ENCODE data around the gene GGTLC2. TPM values are rescaled to one million over a fixed set of nuclear protein-coding genes. Genes with fewer than 3 reads are reported as not detected.

Gene GGTLC2
- total RNA-seq, 1 donor: not detected

DNA sequence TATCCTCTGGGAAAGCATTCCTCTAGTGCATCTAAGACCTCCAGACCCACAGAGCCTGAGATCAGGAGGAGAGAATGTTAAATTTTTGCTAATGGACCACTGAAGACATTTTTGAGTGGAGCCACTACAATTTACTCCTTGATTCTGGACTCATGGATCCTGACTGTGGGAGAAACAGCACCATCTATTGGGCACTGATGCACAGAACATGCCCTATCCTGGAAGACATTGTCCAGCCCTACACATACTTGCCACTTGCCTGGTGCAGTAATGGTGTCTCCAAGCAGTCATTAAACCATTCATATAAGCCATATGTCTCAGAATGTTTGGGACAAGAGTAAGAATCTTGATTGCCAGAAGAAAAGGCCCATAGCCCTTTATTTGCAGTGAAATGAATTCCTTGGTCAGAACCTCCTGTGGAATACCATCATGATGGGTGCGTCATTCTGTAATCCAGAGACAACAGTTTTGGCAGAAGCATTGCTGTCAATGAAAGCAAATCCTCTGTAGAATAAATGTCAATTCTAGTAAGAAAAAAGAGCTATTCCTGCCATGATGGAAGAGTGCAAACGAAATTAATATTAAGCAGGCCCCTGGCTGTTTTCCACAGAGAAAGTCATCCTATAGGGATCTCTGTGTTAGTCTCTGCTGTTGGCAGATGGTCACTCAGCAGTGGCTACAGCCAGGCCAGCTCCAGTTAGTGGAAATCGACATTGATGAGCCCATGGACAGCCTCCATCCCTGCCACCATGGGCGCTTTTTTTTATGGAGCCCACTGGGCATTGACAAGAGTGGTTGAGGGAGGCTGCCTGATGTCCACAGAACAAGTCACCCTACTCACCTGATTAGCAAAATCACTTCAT, 43.5 kb downstream of the GGTLC2 start:
- TF ChIP-seq, protein P1, sequence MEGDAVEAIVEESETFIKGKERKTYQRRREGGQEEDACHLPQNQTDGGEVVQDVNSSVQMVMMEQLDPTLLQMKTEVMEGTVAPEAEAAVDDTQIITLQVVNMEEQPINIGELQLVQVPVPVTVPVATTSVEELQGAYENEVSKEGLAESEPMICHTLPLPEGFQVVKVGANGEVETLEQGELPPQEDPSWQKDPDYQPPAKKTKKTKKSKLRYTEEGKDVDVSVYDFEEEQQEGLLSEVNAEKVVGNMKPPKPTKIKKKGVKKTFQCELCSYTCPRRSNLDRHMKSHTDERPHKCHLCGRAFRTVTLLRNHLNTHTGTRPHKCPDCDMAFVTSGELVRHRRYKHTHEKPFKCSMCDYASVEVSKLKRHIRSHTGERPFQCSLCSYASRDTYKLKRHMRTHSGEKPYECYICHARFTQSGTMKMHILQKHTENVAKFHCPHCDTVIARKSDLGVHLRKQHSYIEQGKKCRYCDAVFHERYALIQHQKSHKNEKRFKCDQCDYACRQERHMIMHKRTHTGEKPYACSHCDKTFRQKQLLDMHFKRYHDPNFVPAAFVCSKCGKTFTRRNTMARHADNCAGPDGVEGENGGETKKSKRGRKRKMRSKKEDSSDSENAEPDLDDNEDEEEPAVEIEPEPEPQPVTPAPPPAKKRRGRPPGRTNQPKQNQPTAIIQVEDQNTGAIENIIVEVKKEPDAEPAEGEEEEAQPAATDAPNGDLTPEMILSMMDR (IDR thresholded peaks at IDR 0.05; ENCODE audit: insufficient read depth, low read depth, low read length): peak; percentile 88
- peak; percentile 65 for DNase-seq (ENCODE audit: low read depth)

DNA sequence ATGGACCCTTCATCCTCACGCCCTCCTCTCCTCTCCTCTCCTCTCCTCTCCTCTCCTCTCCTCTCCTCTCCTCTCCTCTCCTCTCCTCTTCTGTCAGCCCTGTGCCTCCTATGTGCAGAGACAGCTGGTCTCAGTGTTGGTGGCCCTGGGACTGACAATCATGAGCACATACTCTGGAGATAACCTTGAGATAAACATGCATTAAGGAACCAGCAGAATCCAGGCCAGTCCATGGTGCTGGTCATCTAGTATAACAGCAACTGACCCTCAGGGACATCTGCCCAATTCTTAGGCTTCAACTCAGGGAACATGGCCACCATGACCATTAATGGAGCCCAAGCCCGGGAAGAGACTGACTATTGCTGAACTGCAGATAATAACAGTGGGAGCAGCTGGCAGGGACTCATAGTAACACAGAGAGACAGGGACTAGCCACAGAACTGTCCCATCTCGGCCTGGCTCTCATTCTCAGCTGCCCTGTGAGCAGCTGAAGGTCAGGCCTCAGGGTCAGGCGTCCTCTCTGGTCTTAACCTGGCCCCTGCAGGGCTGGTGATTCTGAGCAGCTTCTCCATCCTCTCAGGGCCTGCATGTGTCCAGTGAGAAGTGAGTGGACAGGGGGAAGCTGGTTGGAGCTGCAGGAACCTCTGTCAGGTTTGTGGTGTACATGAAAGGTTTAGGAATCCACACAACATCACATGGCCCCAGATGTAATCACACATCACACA, 45.4 kb downstream of the GGTLC2 start:
- TF ChIP-seq, protein P1 (IDR thresholded peaks at IDR 0.05; ENCODE audit: insufficient read depth, low read depth, low read length): no peak
- DNase-seq (ENCODE audit: low read depth): no peak
- H3K4me3 ChIP-seq (ENCODE audit: low read depth, low read length): no peak overlapping the region

More for the DNA sequence above, 43.5 kb downstream of the GGTLC2 start:
- no peak overlapping the region for H3K4me3 ChIP-seq (ENCODE audit: low read depth, low read length)

DNA sequence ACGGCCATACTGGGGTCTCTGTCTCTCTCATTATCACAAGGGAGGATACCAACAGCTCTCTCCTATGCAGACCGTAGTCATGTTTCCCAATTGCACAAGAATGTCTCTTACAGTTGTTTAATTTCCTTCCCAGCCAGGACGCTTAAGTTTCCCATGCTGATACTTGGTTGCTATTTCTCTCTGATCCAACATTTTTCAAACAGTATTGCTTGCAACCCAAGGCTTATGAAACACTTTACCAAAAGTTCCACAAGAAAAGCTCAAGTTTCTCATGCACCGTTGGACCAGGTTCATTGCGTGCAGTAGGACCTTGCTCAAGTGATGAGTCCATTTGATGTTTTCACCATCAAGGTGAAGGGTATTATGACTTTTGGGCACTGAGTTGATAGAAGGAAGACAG, 46.6 kb downstream of the GGTLC2 start:
- H3K4me3 ChIP-seq (ENCODE audit: low read depth, low read length): no peak overlapping the region
- no peak for DNase-seq (ENCODE audit: low read depth)
- TF ChIP-seq, protein P1 (IDR thresholded peaks at IDR 0.05; ENCODE audit: insufficient read depth, low read depth, low read length): no peak

DNA sequence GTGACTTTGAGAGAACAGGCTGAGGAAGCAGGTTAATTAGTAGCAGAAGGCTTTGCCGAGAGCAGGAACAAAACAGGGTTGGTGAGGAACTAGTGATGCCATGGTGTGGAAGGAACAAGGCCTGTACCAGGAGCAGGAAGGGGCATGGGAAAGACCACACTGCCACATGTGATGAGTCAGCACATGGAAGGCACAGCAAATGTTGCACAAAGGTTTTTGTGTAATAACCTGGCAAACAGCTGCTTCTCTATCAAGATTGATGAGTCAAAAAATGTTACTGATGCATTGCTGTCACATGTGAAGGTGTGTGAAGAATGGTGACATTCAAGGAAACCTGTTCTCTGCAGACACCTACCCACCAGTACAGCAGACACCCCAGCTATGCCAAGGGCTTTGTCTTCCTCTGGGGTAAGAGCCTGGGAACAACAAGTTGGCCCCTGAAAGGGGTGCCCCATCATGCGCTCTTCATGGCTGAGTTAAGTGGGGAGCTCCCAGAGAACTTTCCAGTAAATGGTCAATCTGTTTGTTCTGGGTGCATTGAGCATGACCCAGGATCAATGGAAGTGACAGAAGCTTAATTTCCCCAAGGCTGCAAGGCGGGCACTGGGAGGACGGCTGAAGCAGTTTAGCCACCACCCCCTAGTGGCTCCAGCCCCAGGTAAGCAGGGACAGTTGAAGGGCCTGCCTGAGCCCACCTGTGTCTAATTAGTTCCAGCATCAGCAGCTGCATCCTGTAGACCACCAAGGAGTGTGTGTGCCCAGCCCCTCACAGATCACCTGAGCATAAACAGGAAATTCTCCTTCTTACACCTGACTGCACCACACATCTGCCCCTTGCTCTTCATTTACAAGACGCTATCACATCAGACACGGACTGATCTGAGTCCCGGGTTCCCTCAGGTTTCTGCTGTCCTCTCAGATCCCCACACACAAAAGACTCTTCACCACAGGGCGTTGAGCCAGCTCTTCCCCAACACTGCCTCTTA, 47.6 kb downstream of the GGTLC2 start:
- H3K4me3 ChIP-seq (ENCODE audit: low read depth, low read length): no peak overlapping the region
- DNase-seq (ENCODE audit: low read depth): peak; percentile 27
- TF ChIP-seq, protein P1 (IDR thresholded peaks at IDR 0.05; ENCODE audit: insufficient read depth, low read depth, low read length): no peak

DNA sequence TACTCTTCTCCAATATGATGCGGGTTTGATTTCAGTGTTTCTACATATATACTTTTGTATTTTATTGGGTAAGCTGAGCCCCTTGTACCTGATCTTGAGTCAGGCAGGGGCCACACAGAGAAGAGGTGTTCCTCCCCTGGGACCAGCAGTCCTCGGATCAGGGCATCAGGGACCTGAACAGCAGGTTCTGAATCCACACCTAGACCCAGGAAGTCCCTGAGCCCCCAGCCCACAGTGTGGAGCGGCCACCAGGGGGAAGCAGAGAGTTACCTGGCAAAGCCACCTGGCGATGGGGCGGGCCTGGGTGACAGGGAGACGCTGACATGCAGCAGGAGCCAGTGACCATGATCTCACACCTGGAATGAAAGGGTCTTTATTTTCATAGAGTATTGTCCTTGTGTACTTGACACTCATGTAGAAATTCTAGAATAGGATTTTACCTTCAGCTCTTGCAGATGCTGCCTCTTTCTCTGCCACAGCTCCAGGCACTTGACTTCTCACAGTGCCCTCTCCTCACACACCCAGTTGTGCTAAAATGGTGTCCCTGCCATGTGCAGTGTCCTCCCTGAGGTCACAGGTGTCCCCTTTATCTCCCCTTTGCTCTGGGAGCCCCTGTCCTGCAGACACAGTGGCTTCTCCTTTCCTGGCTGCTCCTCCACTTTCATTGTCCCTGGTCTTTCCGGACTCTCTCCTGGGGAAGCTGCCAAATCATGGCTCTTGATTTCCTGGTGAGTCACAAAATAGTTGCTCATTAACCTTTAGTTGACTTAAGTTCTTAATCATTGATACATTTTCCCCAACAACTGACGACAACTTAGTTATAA, 48.5 kb downstream of the GGTLC2 start:
- DNase-seq (ENCODE audit: low read depth): peak; percentile 55
- TF ChIP-seq, protein P1 (IDR thresholded peaks at IDR 0.05; ENCODE audit: insufficient read depth, low read depth, low read length): peak; percentile 56
- H3K4me3 ChIP-seq (ENCODE audit: low read depth, low read length): no peak overlapping the region
